Tibial nerve (tissue), 4 donors: Measurements from ENCODE around the gene CLNK.

Experiments
- EP300 ChIP-seq, 2 donors: sonication (generic); formaldehyde crosslinking; IDR thresholded peaks; one replicate each; pipeline ENCODE4 v1.6.1; 2017; ENCODE audit warnings: antibody characterized with exemption in 2 of 2, mild to moderate bottlenecking in 1 of 2
- POLR2A ChIP-seq, 2 donors: fragments of 450-650 bp; IDR thresholded peaks; one replicate each; pipeline ENCODE4 v1.6.1; 2017; ENCODE audit warnings: antibody characterized with exemption in 2 of 2, mild to moderate bottlenecking in 2 of 2, moderate library complexity in 2 of 2
- TF ChIP-seq, protein P1 (sequence below), 5 experiments: fragments of 200-600 bp in 3 of 5; fragments of 450-650 bp in 2 of 5; sonication (generic) in 3 of 5; IDR thresholded peaks; one replicate each; pipeline ENCODE4 v1.5.1; 2016 to 2019; ENCODE audit warnings: antibody characterized with exemption in 5 of 5, mild to moderate bottlenecking in 3 of 5, moderate library complexity in 2 of 5

DNA sequence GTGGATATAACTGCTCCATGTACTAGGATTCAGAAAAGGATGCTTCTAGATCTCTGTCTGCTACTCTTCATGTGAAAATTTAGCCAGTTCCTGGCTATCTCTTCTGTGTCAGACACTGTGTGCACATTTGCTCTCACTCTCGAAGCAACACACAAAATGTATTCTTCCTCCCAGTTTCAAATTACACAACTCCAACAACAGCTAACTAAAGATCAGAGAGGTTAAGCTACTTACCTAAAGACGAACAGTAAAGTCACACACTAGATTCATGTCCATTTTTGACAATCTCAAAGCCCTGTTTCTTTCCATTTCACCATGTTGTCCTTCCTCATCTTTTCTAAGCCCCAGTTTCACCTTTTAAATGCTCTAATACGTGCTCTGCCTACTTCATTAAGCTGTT, 2.2 kb downstream of the CLNK start:
- TF ChIP-seq, protein P1, sequence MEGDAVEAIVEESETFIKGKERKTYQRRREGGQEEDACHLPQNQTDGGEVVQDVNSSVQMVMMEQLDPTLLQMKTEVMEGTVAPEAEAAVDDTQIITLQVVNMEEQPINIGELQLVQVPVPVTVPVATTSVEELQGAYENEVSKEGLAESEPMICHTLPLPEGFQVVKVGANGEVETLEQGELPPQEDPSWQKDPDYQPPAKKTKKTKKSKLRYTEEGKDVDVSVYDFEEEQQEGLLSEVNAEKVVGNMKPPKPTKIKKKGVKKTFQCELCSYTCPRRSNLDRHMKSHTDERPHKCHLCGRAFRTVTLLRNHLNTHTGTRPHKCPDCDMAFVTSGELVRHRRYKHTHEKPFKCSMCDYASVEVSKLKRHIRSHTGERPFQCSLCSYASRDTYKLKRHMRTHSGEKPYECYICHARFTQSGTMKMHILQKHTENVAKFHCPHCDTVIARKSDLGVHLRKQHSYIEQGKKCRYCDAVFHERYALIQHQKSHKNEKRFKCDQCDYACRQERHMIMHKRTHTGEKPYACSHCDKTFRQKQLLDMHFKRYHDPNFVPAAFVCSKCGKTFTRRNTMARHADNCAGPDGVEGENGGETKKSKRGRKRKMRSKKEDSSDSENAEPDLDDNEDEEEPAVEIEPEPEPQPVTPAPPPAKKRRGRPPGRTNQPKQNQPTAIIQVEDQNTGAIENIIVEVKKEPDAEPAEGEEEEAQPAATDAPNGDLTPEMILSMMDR (IDR thresholded peaks at IDR 0.05) = no peak
- TF ChIP-seq POLR2A (IDR thresholded peaks at IDR 0.05) (no peak), EP300 (IDR thresholded peaks at IDR 0.05) (no peak)
